GM12878 (cell line): ENCODE measurements around the gene TTC9C.
"Not testable (repeated sequence)": the region's sequence is repeated elsewhere in the genome, so short reads cannot be mapped to it uniquely, and the experiment has no call there.

ENCODE experiments used
- BMI1 ChIP-seq: fragments of 450-650 bp; IDR thresholded peaks from 2 replicates; pipeline ENCODE4 v1.6.1; 2016; ENCODE audit warnings: mild to moderate bottlenecking, moderate library complexity, borderline replicate concordance
- TF ChIP-seq, protein P1 (sequence below), 3 experiments: IDR thresholded peaks in 2 of 3; conservative IDR thresholded peaks in 1 of 3; 2 replicates each; pipeline ENCODE4 v1.5.1; 2011; ENCODE audit warnings: low read depth in 3 of 3, low read length in 3 of 3, mild to moderate bottlenecking in 3 of 3, control low read depth in 2 of 3, moderate library complexity in 2 of 3, inconsistent platforms in 1 of 3, mixed read lengths in 1 of 3; ENCODE audit not compliant: control insufficient read depth in 2 of 3, insufficient read depth in 1 of 3; ENCODE audit errors: extremely low read depth in 1 of 3

DNA sequence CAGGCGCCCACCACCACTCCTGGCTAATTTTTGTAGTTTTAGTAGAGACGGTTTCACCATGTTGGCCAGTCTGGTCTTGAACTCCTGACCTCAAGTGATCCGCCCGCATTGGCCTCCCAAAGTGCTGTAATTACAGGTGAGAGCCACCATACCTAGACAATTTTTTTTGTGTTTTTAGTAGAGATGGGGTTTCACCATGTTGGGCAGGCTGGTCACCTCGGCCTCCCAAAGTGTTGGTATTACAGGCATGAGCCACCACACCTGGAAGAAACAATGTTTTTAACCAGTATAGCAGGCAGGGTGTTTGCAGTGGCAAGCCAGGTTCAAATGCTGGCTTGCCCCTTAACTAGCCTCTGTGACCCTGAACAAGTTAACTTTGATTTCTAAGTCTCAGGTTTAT lies 21.6 kb downstream of the TTC9C start:
- TF ChIP-seq, protein P1, sequence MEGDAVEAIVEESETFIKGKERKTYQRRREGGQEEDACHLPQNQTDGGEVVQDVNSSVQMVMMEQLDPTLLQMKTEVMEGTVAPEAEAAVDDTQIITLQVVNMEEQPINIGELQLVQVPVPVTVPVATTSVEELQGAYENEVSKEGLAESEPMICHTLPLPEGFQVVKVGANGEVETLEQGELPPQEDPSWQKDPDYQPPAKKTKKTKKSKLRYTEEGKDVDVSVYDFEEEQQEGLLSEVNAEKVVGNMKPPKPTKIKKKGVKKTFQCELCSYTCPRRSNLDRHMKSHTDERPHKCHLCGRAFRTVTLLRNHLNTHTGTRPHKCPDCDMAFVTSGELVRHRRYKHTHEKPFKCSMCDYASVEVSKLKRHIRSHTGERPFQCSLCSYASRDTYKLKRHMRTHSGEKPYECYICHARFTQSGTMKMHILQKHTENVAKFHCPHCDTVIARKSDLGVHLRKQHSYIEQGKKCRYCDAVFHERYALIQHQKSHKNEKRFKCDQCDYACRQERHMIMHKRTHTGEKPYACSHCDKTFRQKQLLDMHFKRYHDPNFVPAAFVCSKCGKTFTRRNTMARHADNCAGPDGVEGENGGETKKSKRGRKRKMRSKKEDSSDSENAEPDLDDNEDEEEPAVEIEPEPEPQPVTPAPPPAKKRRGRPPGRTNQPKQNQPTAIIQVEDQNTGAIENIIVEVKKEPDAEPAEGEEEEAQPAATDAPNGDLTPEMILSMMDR (IDR thresholded peaks at IDR 0.05 in 2 of 3, conservative IDR thresholded peaks at IDR 0.05 in 1 of 3; ENCODE audit: control insufficient read depth in 2 of 3, extremely low read depth in 1 of 3, insufficient read depth in 1 of 3, low read depth in 3 of 3, low read length in 3 of 3) = not testable (repeated sequence)
- not testable (repeated sequence) for TF ChIP-seq BMI1
